ENCODE results near the gene CD226.
"Not testable (repeated sequence)": the region's sequence is repeated elsewhere in the genome, so short reads cannot be mapped to it uniquely, and the experiment has no call there.

Gene CD226

DNA sequence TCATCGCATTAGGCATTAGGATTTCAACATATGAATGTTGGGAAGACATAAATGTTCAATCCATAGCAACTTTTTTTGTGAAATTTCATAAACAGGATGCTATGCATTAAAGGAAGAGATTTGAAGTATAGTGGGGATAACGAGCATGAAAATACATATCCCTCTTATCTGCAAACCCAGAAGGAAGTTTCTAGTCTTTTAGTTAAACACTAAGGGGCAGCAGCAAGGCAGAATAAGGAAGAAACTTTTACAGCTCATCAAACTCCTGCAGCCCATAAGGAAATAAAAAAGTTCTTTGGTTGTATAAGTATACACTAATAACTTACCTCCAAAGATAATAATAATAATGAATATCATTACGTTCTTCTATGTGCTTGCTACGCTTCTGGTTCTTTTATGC lies 81.5 kb downstream of the CD226 start:
- H3K9me3 ChIP-seq (ENCODE audit: control insufficient read depth, low read length): no peaks in the 10 kb centered on the region
- no peaks in the 10 kb centered on the region for H3K36me3 ChIP-seq (ENCODE audit: control insufficient read depth, insufficient read depth, low read length)
- no peak overlapping the region for H3K4me3 ChIP-seq (ENCODE audit: low read depth, low read length)
- H3K27ac ChIP-seq: no peak overlapping the region
- no peak overlapping the region for H3K9ac ChIP-seq
- H3K79me2 ChIP-seq: no peaks in the 10 kb centered on the region
- H2AFZ ChIP-seq: no peak overlapping the region
- H3K4me2 ChIP-seq (ENCODE audit: low read length): no peak overlapping the region
- no peaks in the 10 kb centered on the region for H3K27me3 ChIP-seq (ENCODE audit: control insufficient read depth, insufficient read depth, low read length)
- H3K4me1 ChIP-seq: no peaks in the 10 kb centered on the region
- TF ChIP-seq, protein P1, sequence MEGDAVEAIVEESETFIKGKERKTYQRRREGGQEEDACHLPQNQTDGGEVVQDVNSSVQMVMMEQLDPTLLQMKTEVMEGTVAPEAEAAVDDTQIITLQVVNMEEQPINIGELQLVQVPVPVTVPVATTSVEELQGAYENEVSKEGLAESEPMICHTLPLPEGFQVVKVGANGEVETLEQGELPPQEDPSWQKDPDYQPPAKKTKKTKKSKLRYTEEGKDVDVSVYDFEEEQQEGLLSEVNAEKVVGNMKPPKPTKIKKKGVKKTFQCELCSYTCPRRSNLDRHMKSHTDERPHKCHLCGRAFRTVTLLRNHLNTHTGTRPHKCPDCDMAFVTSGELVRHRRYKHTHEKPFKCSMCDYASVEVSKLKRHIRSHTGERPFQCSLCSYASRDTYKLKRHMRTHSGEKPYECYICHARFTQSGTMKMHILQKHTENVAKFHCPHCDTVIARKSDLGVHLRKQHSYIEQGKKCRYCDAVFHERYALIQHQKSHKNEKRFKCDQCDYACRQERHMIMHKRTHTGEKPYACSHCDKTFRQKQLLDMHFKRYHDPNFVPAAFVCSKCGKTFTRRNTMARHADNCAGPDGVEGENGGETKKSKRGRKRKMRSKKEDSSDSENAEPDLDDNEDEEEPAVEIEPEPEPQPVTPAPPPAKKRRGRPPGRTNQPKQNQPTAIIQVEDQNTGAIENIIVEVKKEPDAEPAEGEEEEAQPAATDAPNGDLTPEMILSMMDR (IDR thresholded peaks at IDR 0.05): no peak

DNA sequence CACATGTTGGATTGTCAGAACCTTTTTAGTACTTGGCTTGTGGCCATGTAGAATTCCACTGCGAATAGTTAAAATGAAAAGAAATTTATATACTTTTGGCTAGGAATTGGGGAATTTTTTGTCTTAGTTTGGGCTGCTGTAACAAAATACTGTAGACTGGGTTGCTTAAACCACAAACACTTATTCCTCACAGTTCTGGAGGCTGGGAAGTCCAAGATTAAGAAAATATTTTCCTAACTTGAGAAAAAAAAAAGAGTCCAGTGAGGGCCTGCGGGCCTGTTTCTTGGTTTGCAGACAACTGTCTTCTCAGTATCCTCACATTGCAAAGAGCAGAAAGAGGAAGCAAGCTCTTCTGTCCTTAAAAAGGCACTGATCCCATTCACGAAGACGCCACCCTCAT lies 81.9 kb downstream of the CD226 start:
- no peak overlapping the region for H3K27ac ChIP-seq
- H3K79me2 ChIP-seq: no peaks in the 10 kb centered on the region
- no peak overlapping the region for H2AFZ ChIP-seq
- no peaks in the 10 kb centered on the region for H3K9me3 ChIP-seq (ENCODE audit: control insufficient read depth, low read length)
- H3K4me3 ChIP-seq (ENCODE audit: low read depth, low read length): no peak overlapping the region
- TF ChIP-seq, protein P1 (IDR thresholded peaks at IDR 0.05): no peak
- H3K4me1 ChIP-seq: no peaks in the 10 kb centered on the region
- no peaks in the 10 kb centered on the region for H3K27me3 ChIP-seq (ENCODE audit: control insufficient read depth, insufficient read depth, low read length)
- H3K4me2 ChIP-seq (ENCODE audit: low read length): no peak overlapping the region
- H3K9ac ChIP-seq: no peak overlapping the region
- H3K36me3 ChIP-seq (ENCODE audit: control insufficient read depth, insufficient read depth, low read length): no peaks in the 10 kb centered on the region

DNA sequence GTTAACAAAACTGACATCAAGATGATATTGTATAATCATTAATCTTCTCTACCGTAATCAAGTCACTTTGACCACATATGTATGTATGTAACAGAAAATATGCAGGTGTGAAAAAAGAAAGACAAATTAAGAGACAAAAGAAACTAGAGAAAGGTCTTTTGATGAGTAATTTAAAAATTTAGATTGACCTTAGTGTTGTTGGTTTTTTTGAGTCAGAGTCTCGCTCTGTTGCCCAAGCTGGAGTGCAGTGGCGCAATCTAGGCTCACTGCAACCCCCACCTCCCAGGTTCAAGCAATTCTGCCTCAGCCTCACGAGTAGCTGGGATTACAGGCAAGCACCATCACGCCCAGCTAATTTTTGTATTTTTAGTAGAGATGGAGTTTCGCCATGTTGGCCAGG lies 82.9 kb downstream of the CD226 start:
- not testable (repeated sequence) for H3K4me3 ChIP-seq (ENCODE audit: low read depth, low read length); H3K9me3 ChIP-seq (ENCODE audit: control insufficient read depth, low read length); H3K79me2 ChIP-seq; H3K27me3 ChIP-seq (ENCODE audit: control insufficient read depth, insufficient read depth, low read length); H2AFZ ChIP-seq; H3K4me2 ChIP-seq (ENCODE audit: low read length); H3K27ac ChIP-seq; H3K9ac ChIP-seq; H3K36me3 ChIP-seq (ENCODE audit: control insufficient read depth, insufficient read depth, low read length); H3K4me1 ChIP-seq

DNA sequence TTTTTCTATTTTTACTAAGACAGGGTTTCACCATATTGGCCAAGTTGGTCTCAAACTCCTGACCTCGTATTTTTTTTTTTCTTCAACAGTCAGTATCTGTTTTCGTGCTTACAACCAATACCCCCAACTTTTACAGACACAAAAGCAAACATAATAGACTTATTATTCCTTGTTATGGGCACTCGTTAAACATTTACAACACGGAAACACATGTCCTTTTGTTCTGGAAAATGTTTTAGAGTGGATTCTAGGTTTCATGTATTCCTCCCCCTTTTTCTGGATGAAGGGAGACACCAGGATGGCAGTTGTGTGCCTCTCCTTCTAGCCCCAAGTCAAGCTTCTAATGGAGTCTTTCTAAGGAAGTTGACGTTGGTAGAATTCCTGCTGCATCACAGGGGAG lies 88.8 kb downstream of the CD226 start:
- Histone ChIP-seq H3K36me3 (ENCODE audit: control insufficient read depth, insufficient read depth, low read length) (no peaks in the 10 kb centered on the region), H3K4me3 (ENCODE audit: low read depth, low read length) (no peak overlapping the region), H3K4me1 (no peaks in the 10 kb centered on the region), H3K79me2 (no peaks in the 10 kb centered on the region), H3K4me2 (ENCODE audit: low read length) (no peak overlapping the region), H3K9me3 (ENCODE audit: control insufficient read depth, low read length) (no peaks in the 10 kb centered on the region), H3K27ac (no peak overlapping the region), H3K9ac (no peak overlapping the region), H2AFZ (no peak overlapping the region), H3K27me3 (ENCODE audit: control insufficient read depth, insufficient read depth, low read length) (no peaks in the 10 kb centered on the region)
- TF ChIP-seq, protein P1 (IDR thresholded peaks at IDR 0.05): no peak

DNA sequence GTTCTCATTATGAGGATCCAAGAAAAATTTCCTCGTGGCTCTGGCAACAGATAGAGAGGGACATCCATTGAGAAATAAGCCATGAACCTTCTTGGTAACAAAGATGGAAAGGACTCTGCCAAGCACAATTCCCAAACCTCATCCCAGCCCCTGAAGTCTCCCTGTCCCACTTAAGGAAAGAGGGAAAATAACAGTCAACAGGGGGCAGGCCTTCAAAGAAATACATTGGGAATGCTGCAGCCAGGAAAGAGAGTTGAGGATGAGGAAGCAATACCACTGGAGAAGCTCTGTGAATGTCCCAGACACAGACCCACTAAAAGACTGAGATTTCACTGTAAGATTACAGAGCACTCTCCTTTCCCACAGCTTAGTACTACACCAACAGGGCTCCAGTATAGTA lies 93.2 kb downstream of the CD226 start:
- H3K4me1 ChIP-seq: no peaks in the 10 kb centered on the region
- H3K36me3 ChIP-seq (ENCODE audit: control insufficient read depth, insufficient read depth, low read length): no peaks in the 10 kb centered on the region
- no peak overlapping the region for H3K4me2 ChIP-seq (ENCODE audit: low read length)
- H2AFZ ChIP-seq: no peak overlapping the region
- no peaks in the 10 kb centered on the region for H3K79me2 ChIP-seq
- H3K4me3 ChIP-seq (ENCODE audit: low read depth, low read length): no peak overlapping the region
- H3K9ac ChIP-seq: no peak overlapping the region
- no peak overlapping the region for H3K27ac ChIP-seq
- H3K27me3 ChIP-seq (ENCODE audit: control insufficient read depth, insufficient read depth, low read length): no peaks in the 10 kb centered on the region
- no peaks in the 10 kb centered on the region for H3K9me3 ChIP-seq (ENCODE audit: control insufficient read depth, low read length)
- TF ChIP-seq, protein P1 (IDR thresholded peaks at IDR 0.05): no peak
